Vagina (tissue), 2 donors: ENCODE measurements around the gene ZNF28.

ENCODE experiments used
- CTCF ChIP-seq, 3 experiments: fragments of 450-650 bp in 2 of 3; fragments of 200-600 bp in 1 of 3; sonication (generic) in 1 of 3; IDR thresholded peaks; one replicate each; pipeline ENCODE4 v1.5.1; 2017 to 2019; ENCODE audit warnings: antibody characterized with exemption in 3 of 3, mild to moderate bottlenecking in 2 of 3, moderate library complexity in 2 of 3
- POLR2A ChIP-seq, 2 donors: fragments of 450-650 bp; IDR thresholded peaks; one replicate each; pipeline ENCODE4 v1.6.1; 2017; ENCODE audit warnings: antibody characterized with exemption in 2 of 2, mild to moderate bottlenecking in 2 of 2, moderate library complexity in 2 of 2

- TF ChIP-seq CTCF (IDR thresholded peaks at IDR 0.05), result peak; percentile 25 to 41 (median 38)
- no peak for TF ChIP-seq POLR2A (IDR thresholded peaks at IDR 0.05)
These were observed 73.0 kb downstream of the ZNF28 start for GRCh38 chr19:52748336-52748950.
